ENCODE measurements around the gene ALK.

Gene ALK

DNA sequence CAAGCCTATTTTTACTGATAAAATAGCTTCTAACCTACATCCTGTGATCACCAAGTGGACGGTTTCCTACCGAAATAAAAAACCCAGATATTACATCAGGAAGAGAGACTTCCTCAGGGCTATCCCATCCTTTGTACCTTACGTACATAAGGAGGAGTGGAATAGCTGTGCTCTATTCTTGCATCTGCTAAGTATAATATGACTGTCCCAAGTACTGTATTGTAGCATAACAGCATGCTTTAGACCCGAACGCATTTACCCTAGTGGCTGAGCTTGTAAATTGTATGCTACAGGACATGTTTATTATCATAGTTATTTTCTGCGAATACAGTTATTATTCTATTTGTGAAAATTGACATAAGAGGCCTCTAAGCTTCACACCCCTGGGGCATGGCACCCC lies 503.8 kb downstream of the ALK start:
- TF ChIP-seq, protein P1, sequence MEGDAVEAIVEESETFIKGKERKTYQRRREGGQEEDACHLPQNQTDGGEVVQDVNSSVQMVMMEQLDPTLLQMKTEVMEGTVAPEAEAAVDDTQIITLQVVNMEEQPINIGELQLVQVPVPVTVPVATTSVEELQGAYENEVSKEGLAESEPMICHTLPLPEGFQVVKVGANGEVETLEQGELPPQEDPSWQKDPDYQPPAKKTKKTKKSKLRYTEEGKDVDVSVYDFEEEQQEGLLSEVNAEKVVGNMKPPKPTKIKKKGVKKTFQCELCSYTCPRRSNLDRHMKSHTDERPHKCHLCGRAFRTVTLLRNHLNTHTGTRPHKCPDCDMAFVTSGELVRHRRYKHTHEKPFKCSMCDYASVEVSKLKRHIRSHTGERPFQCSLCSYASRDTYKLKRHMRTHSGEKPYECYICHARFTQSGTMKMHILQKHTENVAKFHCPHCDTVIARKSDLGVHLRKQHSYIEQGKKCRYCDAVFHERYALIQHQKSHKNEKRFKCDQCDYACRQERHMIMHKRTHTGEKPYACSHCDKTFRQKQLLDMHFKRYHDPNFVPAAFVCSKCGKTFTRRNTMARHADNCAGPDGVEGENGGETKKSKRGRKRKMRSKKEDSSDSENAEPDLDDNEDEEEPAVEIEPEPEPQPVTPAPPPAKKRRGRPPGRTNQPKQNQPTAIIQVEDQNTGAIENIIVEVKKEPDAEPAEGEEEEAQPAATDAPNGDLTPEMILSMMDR (IDR thresholded peaks at IDR 0.05; ENCODE audit: insufficient read depth, low read depth, low read length, missing control alignments): no peak
- no peak for DNase-seq (ENCODE audit: low read depth)
- no peak overlapping the region for H3K4me3 ChIP-seq (ENCODE audit: low read depth, low read length)

DNA sequence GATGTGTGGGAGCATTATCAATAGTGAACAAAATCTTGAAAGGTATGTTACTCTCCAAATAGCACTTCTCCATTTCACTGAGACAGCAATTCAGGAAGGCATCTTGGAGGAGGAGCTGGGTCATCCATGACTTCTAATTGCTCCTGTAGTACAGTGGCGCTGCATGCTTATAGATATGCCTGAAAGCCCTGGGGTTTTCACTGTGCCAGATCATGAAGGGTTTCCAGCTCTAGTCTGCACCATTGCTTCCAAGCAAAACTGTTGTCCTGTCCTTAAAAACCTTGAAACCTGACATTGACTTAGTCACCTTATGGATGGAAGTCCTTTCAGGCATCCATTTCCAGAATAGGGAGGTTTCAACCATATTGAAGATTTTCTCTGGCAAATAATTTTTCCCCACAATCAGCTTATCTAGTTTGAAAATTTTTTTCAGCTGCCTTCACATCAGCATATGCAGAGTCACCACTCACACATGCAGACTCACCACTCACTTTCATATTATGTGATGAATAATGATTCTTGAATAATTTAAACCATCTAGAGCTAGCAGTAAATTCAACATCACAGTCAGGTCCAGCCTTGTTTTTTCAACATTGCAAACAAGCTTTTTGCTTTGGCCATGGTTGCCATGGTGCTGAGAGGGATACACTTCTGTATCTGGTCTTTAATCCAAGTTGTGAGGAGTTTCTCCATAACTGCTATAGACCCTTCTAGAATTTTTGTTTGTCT lies 509.0 kb downstream of the ALK start:
- TF ChIP-seq, protein P1 (IDR thresholded peaks at IDR 0.05; ENCODE audit: insufficient read depth, low read depth, low read length, missing control alignments): no peak

DNA sequence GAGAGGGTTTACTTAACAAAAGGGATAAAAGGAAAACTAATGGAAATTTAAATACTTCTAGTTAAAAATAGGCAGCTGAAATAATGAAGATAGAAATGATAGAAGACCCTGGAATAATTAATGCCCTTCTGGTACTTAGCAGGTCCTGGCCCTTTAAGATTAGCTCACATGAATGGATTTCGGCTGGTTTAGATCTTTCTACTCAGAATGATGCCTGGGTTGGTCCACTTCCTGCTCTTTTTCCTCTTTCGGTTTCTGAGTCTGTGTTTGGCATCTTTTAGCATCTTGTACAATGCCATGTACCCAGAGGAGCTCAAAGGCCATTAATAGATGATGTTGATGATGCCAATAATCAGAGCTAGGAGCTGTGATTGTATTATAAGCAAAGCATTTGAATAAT lies 515.7 kb downstream of the ALK start:
- no peak overlapping the region for H3K4me3 ChIP-seq (ENCODE audit: low read depth, low read length)
- TF ChIP-seq, protein P1 (IDR thresholded peaks at IDR 0.05; ENCODE audit: insufficient read depth, low read depth, low read length, missing control alignments): no peak
- DNase-seq (ENCODE audit: low read depth): no peak

More for the DNA sequence above, 509.0 kb downstream of the ALK start:
- DNase-seq (ENCODE audit: low read depth): no peak
- no peak overlapping the region for H3K4me3 ChIP-seq (ENCODE audit: low read depth, low read length)

DNA sequence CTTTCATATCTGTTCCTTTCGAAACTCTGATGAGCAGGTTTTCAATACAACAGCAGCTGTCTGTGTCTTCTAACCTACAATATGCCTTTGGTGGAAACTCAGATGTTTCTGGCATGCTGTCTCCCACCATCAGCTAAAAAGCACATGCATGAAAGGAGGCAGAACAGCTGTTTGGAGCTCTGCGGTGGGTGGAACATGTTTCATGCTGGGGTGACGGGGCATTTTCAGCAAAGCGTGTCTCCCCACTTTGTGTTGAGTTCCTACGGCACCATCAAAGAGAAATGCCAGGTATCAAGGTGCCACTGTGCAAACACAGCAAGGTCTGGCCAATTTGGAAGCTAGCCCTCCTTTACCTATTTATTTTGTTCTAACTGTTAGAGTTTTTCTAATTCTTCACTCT lies 516.1 kb downstream of the ALK start:
- H3K4me3 ChIP-seq (ENCODE audit: low read depth, low read length): no peak overlapping the region
- no peak for DNase-seq (ENCODE audit: low read depth)
- TF ChIP-seq, protein P1 (IDR thresholded peaks at IDR 0.05; ENCODE audit: insufficient read depth, low read depth, low read length, missing control alignments): no peak

DNA sequence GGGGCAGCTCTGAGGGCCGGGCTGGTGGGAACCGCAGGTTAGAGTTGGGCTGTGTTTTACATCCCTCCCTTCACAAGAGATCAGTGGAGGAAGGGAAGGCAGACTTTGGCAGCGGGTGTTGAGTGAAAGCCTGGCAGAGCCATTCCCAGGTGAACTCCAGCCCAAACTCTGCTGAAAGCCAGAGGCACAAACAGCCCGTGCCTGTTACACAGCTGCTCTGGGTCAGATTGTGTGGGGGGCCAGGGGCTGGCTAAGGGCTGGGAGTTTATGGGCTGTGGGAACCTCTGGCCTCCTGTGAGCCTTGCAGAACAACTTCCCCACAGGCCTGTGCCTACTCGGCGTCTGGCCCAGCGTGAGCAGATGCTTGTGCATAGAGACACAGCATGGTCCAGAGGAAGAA lies 519.4 kb downstream of the ALK start:
- H3K4me3 ChIP-seq (ENCODE audit: low read depth, low read length): no peak overlapping the region
- no peak for DNase-seq (ENCODE audit: low read depth)
- TF ChIP-seq, protein P1 (IDR thresholded peaks at IDR 0.05; ENCODE audit: insufficient read depth, low read depth, low read length, missing control alignments): no peak

DNA sequence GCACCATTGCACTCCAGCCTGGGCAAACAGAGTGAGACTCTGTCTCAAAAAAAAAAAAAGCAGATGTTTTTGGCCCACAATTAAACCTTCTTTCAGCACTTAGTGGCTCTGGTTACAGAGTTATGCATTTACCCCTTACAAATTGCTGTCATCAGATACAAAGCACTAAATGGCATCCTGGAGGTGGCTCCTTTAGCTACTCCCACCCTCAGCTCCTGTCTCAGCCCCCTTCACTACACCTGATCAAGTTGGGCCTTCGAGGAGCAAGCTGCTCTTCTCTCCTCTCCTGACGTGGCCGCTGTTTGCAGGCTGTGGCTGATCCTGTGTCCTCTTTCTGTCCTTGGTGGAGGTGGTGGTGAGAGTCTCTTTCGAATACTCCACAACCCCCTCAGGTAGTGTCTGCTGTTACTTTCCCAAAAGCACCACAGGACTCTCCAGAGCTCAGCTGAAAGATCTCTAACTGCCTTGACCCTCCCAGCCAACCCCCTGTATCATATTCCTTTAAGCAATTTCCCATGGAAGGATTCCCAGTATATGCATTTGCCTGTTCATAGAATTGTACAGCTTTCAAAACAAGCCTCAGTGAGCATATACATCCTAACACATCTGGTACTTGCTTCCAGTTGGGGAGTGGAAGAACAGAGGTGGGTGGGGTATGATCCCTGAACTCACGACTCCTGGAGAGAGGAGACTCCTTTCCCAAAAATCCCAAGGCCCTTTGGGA lies 520.3 kb downstream of the ALK start:
- no peak overlapping the region for H3K4me3 ChIP-seq (ENCODE audit: low read depth, low read length)
- no peak for DNase-seq (ENCODE audit: low read depth)
- TF ChIP-seq, protein P1 (IDR thresholded peaks at IDR 0.05; ENCODE audit: insufficient read depth, low read depth, low read length, missing control alignments): no peak

Measured in GM12865 (cell line).